Renal cortical epithelial cell (primary cell): ENCODE data around the gene GRIA1. TPM values are rescaled to one million over a fixed set of nuclear protein-coding genes. Genes with fewer than 3 reads are reported as not detected.

Source experiments
- DNase-seq: peaks from one replicate; pipeline ENCODE4 v3.0.0-alpha.2; 2011; ENCODE audit warnings: low read depth
- total RNA-seq: library from RNA; depleted of rRNA; stranded (reverse); fragments of >200 nt; gene quantifications from 2 replicates; pipeline ENCODE4 v1.2.3, GENCODE V29; 2014

The GRIA1 gene
- total RNA-seq, 1 donor from 2014 or later: not detected

DNA sequence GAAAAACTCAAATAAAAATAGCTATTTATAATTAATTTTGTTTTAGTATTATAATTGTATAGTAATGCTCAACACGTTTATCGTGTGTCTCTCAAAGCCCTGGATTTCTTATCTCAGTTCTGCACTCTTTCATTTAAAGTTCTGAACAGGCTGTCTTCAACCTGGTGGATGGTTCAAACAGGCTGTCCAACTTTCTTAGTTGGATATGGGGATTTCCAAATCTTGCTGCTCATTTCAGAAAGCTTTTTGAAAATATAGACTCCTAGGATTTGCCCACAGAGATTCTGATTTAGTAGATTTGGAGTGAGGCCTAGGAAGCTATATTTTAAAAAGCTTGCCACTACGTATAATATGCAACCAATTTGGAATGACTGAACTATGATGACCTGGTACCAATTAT is 120.3 kb downstream of the GRIA1 start:
- no peak for DNase-seq

DNA sequence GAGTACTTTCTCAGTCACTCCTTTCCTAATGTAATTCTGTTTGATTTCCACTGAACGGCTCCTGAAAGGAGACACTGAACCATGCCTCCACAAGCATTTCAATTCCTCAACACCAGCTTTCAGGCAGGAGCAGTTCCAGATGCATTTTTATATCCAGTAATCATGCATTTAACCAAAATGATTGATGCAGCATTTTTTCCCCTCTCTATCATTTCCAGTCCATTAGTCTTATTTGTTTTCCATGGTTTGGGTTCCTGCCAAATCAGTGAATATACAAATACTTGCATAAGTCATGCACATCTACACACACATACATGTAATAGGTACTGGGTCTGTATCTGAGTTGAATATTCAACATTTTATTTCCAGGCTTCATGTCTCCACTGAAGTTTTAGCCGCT is 122.7 kb downstream of the GRIA1 start:
- DNase-seq: peak; percentile 48

DNA sequence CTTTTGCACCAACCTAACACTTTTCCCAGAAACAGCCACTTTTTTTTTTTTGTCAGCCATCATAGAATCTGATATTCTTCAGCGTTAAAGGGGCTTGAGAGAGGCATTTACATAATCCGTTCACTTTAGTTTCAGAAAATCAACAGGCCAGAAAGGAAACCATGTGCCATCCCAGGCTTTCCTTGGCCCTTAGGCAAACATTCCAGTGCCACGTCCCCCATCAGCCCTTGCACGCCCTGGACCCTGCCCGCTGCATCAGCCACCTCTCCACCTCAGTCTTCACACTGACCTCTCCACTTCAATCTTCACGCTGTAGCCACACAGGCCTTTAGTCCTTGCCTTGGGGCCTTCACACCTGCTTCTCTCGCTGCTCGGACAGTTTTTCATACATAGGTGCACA is 123.2 kb downstream of the GRIA1 start:
- DNase-seq: no peak

GRCh38 chr5:153617190-153617589 is 126.7 kb downstream of the GRIA1 start:
- DNase-seq: no peak

- no peak for DNase-seq
These were observed 127.8 kb downstream of the GRIA1 start for GRCh38 chr5:153618307-153618706.

- no peak for DNase-seq
These were observed 128.4 kb downstream of the GRIA1 start for GRCh38 chr5:153618867-153619266.

DNA sequence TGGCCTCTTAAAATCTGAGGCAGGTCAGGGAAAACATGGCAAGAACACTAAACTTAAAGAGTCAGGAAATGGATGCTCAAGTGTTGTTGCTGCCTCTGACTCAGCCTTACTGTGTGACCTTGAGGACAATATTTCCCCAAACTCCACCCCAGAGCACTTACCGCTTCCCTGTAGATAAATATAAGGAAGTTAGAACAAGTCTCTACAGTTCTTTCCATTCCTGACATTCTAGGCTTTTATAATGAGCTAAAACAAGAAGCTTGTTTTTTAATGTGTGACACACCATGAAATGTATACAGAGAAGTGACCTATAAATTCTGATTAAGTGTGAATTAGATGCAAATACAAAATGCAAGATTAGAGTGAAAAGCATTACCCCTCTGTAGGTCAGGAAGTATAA is 129.3 kb downstream of the GRIA1 start:
- DNase-seq: peak; percentile 46

DNA sequence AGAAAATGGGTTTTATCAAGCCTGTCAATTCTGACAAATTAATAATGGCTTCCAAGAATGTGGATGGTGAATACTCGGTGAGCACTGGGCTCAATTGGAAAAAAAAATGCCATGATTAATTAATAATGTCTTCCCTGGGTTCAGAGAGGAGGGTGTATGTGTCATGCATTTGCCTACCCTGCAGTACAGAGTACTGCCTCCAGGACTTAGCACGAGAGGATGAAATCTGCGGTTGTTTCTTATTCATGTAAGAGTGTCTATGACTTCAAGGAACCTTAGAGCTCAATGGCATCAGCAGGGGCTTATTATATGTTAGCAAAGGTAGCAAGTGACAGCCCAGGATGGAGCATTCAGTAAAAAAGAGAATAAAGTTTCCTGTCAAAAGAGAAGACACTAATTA is 132.7 kb downstream of the GRIA1 start:
- no peak for DNase-seq

DNA sequence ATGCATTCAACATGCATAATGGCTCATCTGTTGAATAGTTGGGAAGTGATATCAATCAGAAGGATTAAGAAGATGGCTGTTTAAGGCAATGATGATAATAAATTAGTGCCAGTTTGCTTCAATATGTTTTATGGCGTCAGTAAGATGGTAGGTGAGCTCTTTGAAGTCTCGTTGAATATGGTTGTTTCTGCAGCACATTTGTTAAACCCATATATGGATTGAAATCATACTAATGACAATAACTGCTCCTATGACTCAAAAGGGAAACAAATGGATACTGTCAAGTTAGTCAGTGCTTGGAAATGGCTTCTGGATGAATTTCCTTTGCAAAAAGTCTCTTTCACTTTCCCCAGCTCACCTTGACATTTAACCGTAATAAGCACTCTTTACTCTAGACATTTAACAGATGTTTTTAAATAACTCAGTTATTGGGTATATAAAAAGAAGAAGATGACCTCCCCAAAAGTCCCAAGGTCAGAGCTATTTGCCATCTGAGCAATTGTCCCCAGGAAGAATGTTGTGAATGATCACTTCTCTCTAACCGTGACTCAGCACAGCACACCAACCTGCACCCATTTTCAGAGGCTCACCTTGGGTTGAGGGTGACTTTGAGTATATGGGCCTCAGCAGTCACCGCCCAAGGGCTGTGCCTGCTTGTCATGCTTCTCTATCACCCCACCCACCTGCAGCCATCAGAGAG is 133.4 kb downstream of the GRIA1 start:
- DNase-seq: peak; percentile 10

- DNase-seq: no peak
These were observed 133.9 kb downstream of the GRIA1 start for GRCh38 chr5:153624451-153624765.

GRCh38 chr5:153625826-153626354 is 135.4 kb downstream of the GRIA1 start:
- no peak for DNase-seq

DNA sequence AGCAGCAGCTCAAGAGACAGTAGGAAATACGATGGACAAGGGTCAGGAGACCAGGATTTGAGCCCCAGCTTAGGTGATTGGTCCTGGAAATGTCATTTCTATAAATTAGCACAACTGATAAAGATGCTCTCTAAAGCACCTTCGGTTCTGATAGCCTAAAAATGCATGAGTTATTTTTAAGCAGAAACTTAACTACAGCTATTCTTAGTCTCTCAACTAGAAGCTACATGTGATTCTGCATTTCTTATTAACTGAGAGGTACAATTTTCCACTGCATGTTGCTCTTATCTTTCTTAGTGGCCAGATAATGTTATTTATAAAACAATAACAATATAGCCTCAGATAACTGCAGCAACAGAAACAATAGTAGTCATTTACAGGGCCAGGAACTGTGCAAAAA is 136.4 kb downstream of the GRIA1 start:
- DNase-seq: no peak

DNA sequence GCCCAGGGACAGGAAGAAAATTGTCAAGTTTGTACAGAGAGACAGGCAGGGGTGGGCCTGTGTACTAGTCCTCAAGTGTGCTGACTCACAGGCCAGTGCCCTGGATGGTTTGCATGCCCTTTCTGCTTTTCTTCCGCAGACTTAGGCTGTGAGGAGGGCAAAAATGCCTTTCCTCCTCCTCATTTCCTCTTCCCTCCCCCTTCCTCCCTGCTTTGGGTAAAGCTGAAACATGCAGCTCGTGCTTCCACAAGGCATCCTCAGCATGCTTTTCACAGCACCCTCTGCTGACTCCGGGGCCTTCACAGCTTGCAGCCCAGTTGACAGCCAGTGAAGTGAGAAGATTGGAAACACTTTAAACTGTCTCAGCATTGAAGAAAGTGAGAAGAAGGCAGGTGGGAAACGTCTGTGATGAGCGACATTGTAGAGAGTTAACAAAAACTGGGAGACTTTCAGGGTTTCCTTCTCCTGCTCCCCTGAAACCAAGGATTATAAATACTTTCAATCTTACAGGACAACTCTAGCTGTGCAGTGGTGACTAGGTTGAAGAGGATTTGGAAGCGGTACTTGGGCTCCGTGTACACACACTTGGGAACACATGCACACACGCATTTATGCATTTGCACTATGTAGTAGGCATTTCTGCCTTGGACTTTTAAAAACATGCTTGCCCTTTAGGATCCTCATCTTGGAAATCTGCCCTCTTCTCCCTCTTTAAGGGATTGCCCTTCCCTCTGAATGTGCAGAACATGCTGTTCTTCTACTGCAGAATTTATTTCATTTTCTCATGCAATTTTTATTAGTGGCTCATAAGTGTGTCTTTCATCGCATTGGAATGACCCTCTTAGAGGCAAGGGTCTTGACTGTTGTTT is 138.8 kb downstream of the GRIA1 start:
- DNase-seq: peak; percentile 98

- DNase-seq: no peak
These were observed 140.1 kb downstream of the GRIA1 start for GRCh38 chr5:153630546-153630945.

- DNase-seq: no peak
These were observed 142.3 kb downstream of the GRIA1 start for GRCh38 chr5:153632748-153633290.

- DNase-seq: no peak
These were observed 146.4 kb downstream of the GRIA1 start for GRCh38 chr5:153636670-153637451.

GRCh38 chr5:153640293-153640692 is 149.8 kb downstream of the GRIA1 start:
- no peak for DNase-seq

- DNase-seq: no peak
These were observed 150.8 kb downstream of the GRIA1 start for GRCh38 chr5:153641183-153641688.

GRCh38 chr5:153654504-153655200 is 164.2 kb downstream of the GRIA1 start:
- peak; percentile 57 for DNase-seq

DNA sequence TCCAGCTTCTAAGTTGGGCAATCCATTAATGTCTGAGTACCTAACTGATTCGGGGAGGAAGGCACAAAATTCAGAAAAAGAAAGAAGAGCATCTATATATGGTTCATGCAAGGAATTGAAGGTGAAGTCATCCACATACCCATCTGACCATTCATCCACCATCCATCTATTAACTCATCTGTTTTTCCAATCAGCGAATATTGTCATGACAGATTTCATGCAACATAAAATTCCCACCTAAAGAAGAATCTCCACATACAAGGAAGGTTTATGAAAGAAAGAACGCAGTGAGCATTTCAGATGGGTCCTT is 164.7 kb downstream of the GRIA1 start:
- DNase-seq: no peak

- no peak for DNase-seq
These were observed 167.7 kb downstream of the GRIA1 start for GRCh38 chr5:153658149-153658548.
